H9 (cell line): Measurements from ENCODE around the gene MATN4. TPM values are rescaled to one million over a fixed set of nuclear protein-coding genes. Genes with fewer than 3 reads are reported as not detected.

Experiments
- DNase-seq: peaks from one replicate; pipeline ENCODE4 v3.0.0-alpha.2; 2017
- H2AFZ ChIP-seq: one replicate; pipeline ENCODE4 v1.6.1; 2013; ENCODE audit warnings: mild to moderate bottlenecking, low read length, control low read depth, moderate library complexity
- H2AK5ac ChIP-seq: 2 replicates; pipeline ENCODE4 v1.6.1; 2013; ENCODE audit warnings: low read length, control low read depth, mixed read lengths; ENCODE audit not compliant: insufficient read length
- H2BK120ac ChIP-seq: one replicate; pipeline ENCODE4 v1.6.1; 2013; ENCODE audit warnings: low read depth, mild to moderate bottlenecking, low read length, control low read depth, inconsistent platforms; ENCODE audit not compliant: poor library complexity, severe bottlenecking
- H2BK12ac ChIP-seq: 2 replicates; pipeline ENCODE4 v1.6.1; 2013; ENCODE audit warnings: low read length, control low read depth, mixed read lengths, low read depth; ENCODE audit not compliant: insufficient read length
- H2BK15ac ChIP-seq: 2 replicates; pipeline ENCODE4 v1.6.1; 2013; ENCODE audit warnings: low read depth, low read length, control low read depth
- H2BK20ac ChIP-seq: one replicate; pipeline ENCODE4 v1.6.1; 2013; ENCODE audit warnings: low read depth, mild to moderate bottlenecking, low read length, control low read depth, inconsistent platforms; ENCODE audit not compliant: poor library complexity, severe bottlenecking
- H2BK5ac ChIP-seq: 2 replicates; pipeline ENCODE4 v1.6.1; 2013; ENCODE audit warnings: low read length, control low read depth, mixed read lengths; ENCODE audit not compliant: insufficient read length
- H3K14ac ChIP-seq: 2 replicates; pipeline ENCODE4 v1.6.1; 2013; ENCODE audit warnings: low read length, control low read depth; ENCODE audit not compliant: insufficient read depth
- H3K18ac ChIP-seq: 2 replicates; pipeline ENCODE4 v1.6.1; 2013; ENCODE audit warnings: low read depth, mild to moderate bottlenecking, mixed read lengths, low read length, control low read depth; ENCODE audit not compliant: insufficient read length
- H3K23ac ChIP-seq: 2 replicates; pipeline ENCODE4 v1.6.1; 2013; ENCODE audit warnings: low read length, control low read depth, mixed read lengths, low read depth; ENCODE audit not compliant: insufficient read length
- H3K23me2 ChIP-seq: 2 replicates; pipeline ENCODE4 v1.6.1; 2013; ENCODE audit warnings: low read depth, mild to moderate bottlenecking, mixed read lengths, low read length, control low read depth; ENCODE audit not compliant: insufficient read length, poor library complexity, severe bottlenecking
- H3K27ac ChIP-seq: 2 replicates; pipeline ENCODE4 v1.5.1; 2013; ENCODE audit warnings: low read length, control low read depth, mixed read lengths, low read depth; ENCODE audit not compliant: insufficient read length
- H3K27me3 ChIP-seq: 2 replicates; pipeline ENCODE4 v1.6.1; 2013; ENCODE audit warnings: low read length, control low read depth, inconsistent platforms; ENCODE audit not compliant: insufficient read depth
- H3K4ac ChIP-seq: 2 replicates; pipeline ENCODE4 v1.6.1; 2013; ENCODE audit warnings: low read depth, mild to moderate bottlenecking, control low read depth, inconsistent platforms, low read length, moderate library complexity
- H3K4me1 ChIP-seq: 2 replicates; pipeline ENCODE4 v1.6.1; 2013; ENCODE audit warnings: low read length, control low read depth, inconsistent platforms; ENCODE audit not compliant: insufficient read depth
- H3K4me2 ChIP-seq: 2 replicates; pipeline ENCODE4 v1.6.1; 2013; ENCODE audit warnings: low read length, control low read depth, mixed read lengths; ENCODE audit not compliant: insufficient read length, insufficient read depth
- H3K56ac ChIP-seq: 2 replicates; pipeline ENCODE4 v1.6.1; 2013; ENCODE audit warnings: low read depth, mild to moderate bottlenecking, mixed read lengths, low read length, control low read depth; ENCODE audit not compliant: insufficient read length
- H3K79me1 ChIP-seq: 2 replicates; pipeline ENCODE4 v1.6.1; 2013; ENCODE audit warnings: low read depth, mild to moderate bottlenecking, moderate library complexity, low read length, control low read depth, inconsistent platforms; ENCODE audit not compliant: insufficient read depth, poor library complexity, severe bottlenecking
- H3K79me2 ChIP-seq: 2 replicates; pipeline ENCODE4 v1.6.1; 2013; ENCODE audit warnings: low read length, control low read depth, inconsistent platforms; ENCODE audit not compliant: insufficient read depth
- H3K9ac ChIP-seq: 2 replicates; pipeline ENCODE4 v1.6.1; 2013; ENCODE audit warnings: low read length, control low read depth, mixed read lengths; ENCODE audit not compliant: insufficient read length; ENCODE audit errors: extremely low read depth
- H3K9me3 ChIP-seq: one replicate; pipeline ENCODE4 v1.6.1; 2013; ENCODE audit warnings: low read depth, low read length, inconsistent platforms; ENCODE audit not compliant: control insufficient read depth
- H3T11ph ChIP-seq: one replicate; pipeline ENCODE4 v1.6.1; 2013; ENCODE audit warnings: mild to moderate bottlenecking, low read length, control low read depth, inconsistent platforms
- H4K20me1 ChIP-seq: one replicate; pipeline ENCODE4 v1.6.1; 2013; ENCODE audit not compliant: control insufficient read depth, insufficient read length, insufficient read depth
- H4K5ac ChIP-seq: 2 replicates; pipeline ENCODE4 v1.6.1; 2013; ENCODE audit warnings: low read depth, mild to moderate bottlenecking, mixed read lengths, low read length, control low read depth; ENCODE audit not compliant: insufficient read length
- H4K8ac ChIP-seq: replicated peaks from 2 replicates; pipeline ENCODE4 v1.6.1; 2013; ENCODE audit warnings: low read length, control low read depth, mixed read lengths, low read depth; ENCODE audit not compliant: insufficient read length
- H4K91ac ChIP-seq: 2 replicates; pipeline ENCODE4 v1.6.1; 2013; ENCODE audit warnings: low read depth, mild to moderate bottlenecking, moderate library complexity, mixed read lengths, low read length, control low read depth; ENCODE audit not compliant: insufficient read length
- H3K27ac Mint-ChIP-seq, 3 experiments: 2 replicates in 2 of 3; 3 replicates in 1 of 3; pipeline ENCODE4 v1.8.0; 2020 to 2021; ENCODE audit warnings: mixed read lengths in 3 of 3, mild to moderate bottlenecking in 1 of 3, moderate library complexity in 1 of 3
- H3K27me3 Mint-ChIP-seq: 2 replicates; pipeline ENCODE4 v1.8.0; 2021; ENCODE audit warnings: low read depth, mild to moderate bottlenecking, moderate library complexity, mixed read lengths
- H3K36me3 Mint-ChIP-seq, 3 experiments: 2 replicates in 2 of 3; 3 replicates in 1 of 3; pipeline ENCODE4 v1.8.0; 2020 to 2021; ENCODE audit warnings: low read depth in 3 of 3, mixed read lengths in 3 of 3; ENCODE audit not compliant: insufficient read depth in 1 of 3
- H3K4me1 Mint-ChIP-seq, 2 experiments: 2 replicates each; pipeline ENCODE4 v1.8.0; 2020; ENCODE audit warnings: mixed read lengths in 2 of 2
- H3K4me3 Mint-ChIP-seq, 2 experiments: 2 replicates in 1 of 2; 3 replicates in 1 of 2; pipeline ENCODE4 v1.8.0; 2020 to 2021; ENCODE audit warnings: mild to moderate bottlenecking in 2 of 2, mixed read lengths in 2 of 2, moderate library complexity in 1 of 2
- H3K9me3 Mint-ChIP-seq, 2 experiments: 2 replicates in 1 of 2; 3 replicates in 1 of 2; pipeline ENCODE4 v1.8.0; 2020; ENCODE audit warnings: mild to moderate bottlenecking in 2 of 2, mixed read lengths in 2 of 2, moderate library complexity in 1 of 2
- WGBS: extraction: QIAGEN DNeasy Blood & Tissue Kit; methylation state at CpG from one replicate; pipeline ENCODE4 v1.1.7; 2013; ENCODE audit warnings: missing lambda C conversion rate, low lambda C conversion rate, mixed read lengths; ENCODE audit not compliant: insufficient read length; ENCODE audit errors: extremely low coverage; 5-methylcytosine and 5-hydroxymethylcytosine counted together
- total RNA-seq: library from RNA; stranded (reverse); gene quantifications from 2 replicates; pipeline ENCODE4 v1.2.1, GENCODE V29; 2021
- TF ChIP-seq, protein P1 (sequence below): fragments of 200-600 bp; sonication (generic); conservative IDR thresholded peaks from 3 replicates; pipeline ENCODE4 v1.8.0; 2021; ENCODE audit warnings: antibody characterized with exemption, mild to moderate bottlenecking

MATN4 gene
- total RNA-seq, 1 experiment from 2014 or later, result 0.11 TPM

DNA sequence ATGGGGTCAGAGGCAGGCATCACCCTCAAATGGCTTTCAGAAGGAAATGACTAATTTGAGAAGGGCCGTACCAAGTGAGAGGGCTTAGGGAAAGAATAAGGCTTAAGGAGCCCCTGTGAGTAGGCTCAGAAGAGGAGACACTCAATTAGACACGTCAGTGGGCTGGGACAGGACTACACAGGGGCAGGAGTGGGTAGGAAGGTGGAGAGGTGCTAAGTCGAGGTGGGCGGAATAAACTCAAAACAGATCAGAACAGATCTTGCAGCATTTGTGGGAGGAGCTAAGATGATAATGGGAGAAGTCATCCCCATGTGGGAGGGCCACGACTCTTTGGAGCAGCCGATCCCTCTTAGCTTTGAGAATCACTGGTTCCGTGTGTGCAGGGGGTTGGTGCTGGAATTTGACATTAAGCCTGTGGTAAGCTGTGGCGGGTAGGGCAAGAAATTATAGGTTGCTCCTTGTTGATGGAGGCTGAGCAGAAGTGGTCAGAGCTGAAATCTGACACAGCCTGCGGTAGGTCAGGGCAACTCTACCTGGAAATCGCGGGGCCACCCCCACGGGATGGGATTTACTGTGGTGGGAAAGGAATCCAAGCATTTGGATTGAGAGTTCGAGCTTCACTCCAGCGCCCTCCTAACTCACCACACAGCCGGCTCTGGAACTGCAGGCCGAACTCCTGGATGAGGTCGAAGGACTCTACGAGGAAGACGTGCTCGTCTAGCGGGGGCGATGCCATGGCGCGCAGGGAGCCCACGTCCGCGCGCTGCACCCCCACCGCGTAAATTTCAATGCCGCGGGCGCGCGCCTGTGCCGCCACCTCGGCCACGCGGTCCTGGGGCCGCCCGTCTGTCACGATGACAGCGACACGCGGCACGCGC is 4.3 kb downstream of the MATN4 start:
- H3K4me2 ChIP-seq, result no peak overlapping the region
- WGBS, result no CpG with 5 or more reads among the region's 47 CpGs

More for the DNA sequence above, 4.3 kb downstream of the MATN4 start:
- H3K4me1 ChIP-seq, result no peaks in the 10 kb centered on the region
- no peak overlapping the region for H3T11ph ChIP-seq
- no peak overlapping the region for H3K18ac ChIP-seq
- Mint-ChIP-seq H3K36me3 (no peaks in the 10 kb centered on the region), H3K27ac (no peak overlapping the region; a peak in 1 of 7 replicates), H3K4me3 (no peak overlapping the region), H3K9me3 (no peaks in the 10 kb centered on the region; a peak in 1 of 5 replicates), H3K4me1 (peaks cover 14 to 26% of the 10 kb centered on the region in 2 experiments), H3K27me3 (peaks cover 14% of the 10 kb centered on the region)
- H3K4ac ChIP-seq, result no peak overlapping the region
- no peak overlapping the region for H2BK120ac ChIP-seq
- no peak overlapping the region for H3K14ac ChIP-seq
- H3K27ac ChIP-seq, result no peak overlapping the region
- H2BK15ac ChIP-seq, result no peak overlapping the region
- no peak overlapping the region for H4K8ac ChIP-seq
- no peak overlapping the region for H2AK5ac ChIP-seq
- H2BK5ac ChIP-seq, result no peak overlapping the region
- no peak overlapping the region for H3K9ac ChIP-seq
- no peak overlapping the region for H4K91ac ChIP-seq
- H3K23me2 ChIP-seq, result peaks cover 2% of the 10 kb centered on the region
- H2BK12ac ChIP-seq, result no peak overlapping the region
- TF ChIP-seq, protein P1, sequence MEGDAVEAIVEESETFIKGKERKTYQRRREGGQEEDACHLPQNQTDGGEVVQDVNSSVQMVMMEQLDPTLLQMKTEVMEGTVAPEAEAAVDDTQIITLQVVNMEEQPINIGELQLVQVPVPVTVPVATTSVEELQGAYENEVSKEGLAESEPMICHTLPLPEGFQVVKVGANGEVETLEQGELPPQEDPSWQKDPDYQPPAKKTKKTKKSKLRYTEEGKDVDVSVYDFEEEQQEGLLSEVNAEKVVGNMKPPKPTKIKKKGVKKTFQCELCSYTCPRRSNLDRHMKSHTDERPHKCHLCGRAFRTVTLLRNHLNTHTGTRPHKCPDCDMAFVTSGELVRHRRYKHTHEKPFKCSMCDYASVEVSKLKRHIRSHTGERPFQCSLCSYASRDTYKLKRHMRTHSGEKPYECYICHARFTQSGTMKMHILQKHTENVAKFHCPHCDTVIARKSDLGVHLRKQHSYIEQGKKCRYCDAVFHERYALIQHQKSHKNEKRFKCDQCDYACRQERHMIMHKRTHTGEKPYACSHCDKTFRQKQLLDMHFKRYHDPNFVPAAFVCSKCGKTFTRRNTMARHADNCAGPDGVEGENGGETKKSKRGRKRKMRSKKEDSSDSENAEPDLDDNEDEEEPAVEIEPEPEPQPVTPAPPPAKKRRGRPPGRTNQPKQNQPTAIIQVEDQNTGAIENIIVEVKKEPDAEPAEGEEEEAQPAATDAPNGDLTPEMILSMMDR, result no peak
- no peak overlapping the region for H2BK20ac ChIP-seq
- no peak overlapping the region for H2AFZ ChIP-seq
- H3K23ac ChIP-seq, result no peak overlapping the region
- no peaks in the 10 kb centered on the region for H3K79me1 ChIP-seq
- H4K5ac ChIP-seq, result no peak overlapping the region
- no peaks in the 10 kb centered on the region for H3K79me2 ChIP-seq
- no peaks in the 10 kb centered on the region for H3K27me3 ChIP-seq
- H3K56ac ChIP-seq, result no peak overlapping the region
- no peaks in the 10 kb centered on the region for H4K20me1 ChIP-seq
- DNase-seq, result no peak
- H3K9me3 ChIP-seq, result no peaks in the 10 kb centered on the region
